Psoas muscle (tissue), 8 donors: ENCODE measurements around the gene FOXN1. TPM values are rescaled to one million over a fixed set of nuclear protein-coding genes. Genes with fewer than 3 reads are reported as not detected.
A peak's percentile ranks its signal among the peaks of the same experiment; 100 is the strongest.

Source experiments
- ATAC-seq, 4 donors: fragments of 200-7000 bp; cut with Tn5 transposase; one replicate each; pipeline ENCODE4 v1.9.1; 2020; ENCODE audit warnings: moderate library complexity in 3 of 4, mild to moderate bottlenecking in 2 of 4
- DNase-seq, 2 donors: peaks; one replicate each; pipeline ENCODE4 v3.0.0-alpha.2; 2020
- H3K27ac ChIP-seq: fragments of 200-600 bp; one replicate; pipeline ENCODE4 v1.8.0; 2022
- H3K27me3 ChIP-seq, 3 donors: fragments of 200-600 bp in 1 of 3; one replicate each; pipeline versions ENCODE4 v1.6.1 to v1.8.0; 2013 to 2022; ENCODE audit warnings: low read length in 2 of 3, mild to moderate bottlenecking in 2 of 3, moderate library complexity in 1 of 3; ENCODE audit not compliant: insufficient read depth in 3 of 3
- H3K36me3 ChIP-seq, 2 donors: fragments of 200-600 bp in 1 of 2; one replicate each; pipeline versions ENCODE4 v1.6.1 to v1.8.0; 2013 to 2022; ENCODE audit warnings: low read depth in 1 of 2, mild to moderate bottlenecking in 1 of 2, moderate library complexity in 1 of 2; ENCODE audit not compliant: insufficient read depth in 1 of 2
- H3K4me1 ChIP-seq: fragments of 200-600 bp; one replicate; pipeline ENCODE4 v1.8.0; 2022
- H3K4me3 ChIP-seq: fragments of 200-600 bp; one replicate; pipeline ENCODE4 v1.8.0; 2022; ENCODE audit warnings: mild to moderate bottlenecking
- H3K9me3 ChIP-seq: fragments of 200-600 bp; one replicate; pipeline ENCODE4 v1.8.0; 2022
- CTCF ChIP-seq: fragments of 200-600 bp; IDR thresholded peaks from one replicate; pipeline ENCODE4 v1.8.0; 2022; ENCODE audit warnings: antibody characterized with exemption
- whole genome bisulfite sequencing, 3 donors: extraction: QIAGEN DNeasy Blood & Tissue Kit; methylation state at CpG; one replicate each; pipeline versions ENCODE4 v1.1.6 to v1.1.7; 2013; 5-methylcytosine and 5-hydroxymethylcytosine counted together
- intact Hi-C, 2 donors: fragments of 100-400 bp; cut with DNase I; formaldehyde crosslinking; loops; one replicate each; pipeline versions ENCODE4 v1.11.0 to v1.14.2; 2022
- polyA plus RNA-seq, 3 donors: library from polyadenylated mRNA; stranded (reverse); fragments of 200-250 nt; gene quantifications; one replicate each; pipeline ENCODE4 v1.2.3, GENCODE V29; 2013
- total RNA-seq, 4 donors: library from RNA; stranded (reverse); fragmentation: NEBNext Ultra II Directional in 2 of 4; extraction: Animal tissue kit (Norgen Biotek cat#: 25700) in 2 of 4; gene quantifications; one replicate each; pipeline versions ENCODE4 v1.2.1 to v1.2.4, GENCODE V29; 2021 to 2023
- donor health status: healthy with polysubstance abuse.
- donor health status: DM: no; HTN: no; CAD: no; lungs with moderate emphysema.
- donor health status: Bipolar disorder and iron deficiency.
- donor health status: healthy.
- donor health status: DM: yes; HTN: yes; CAD: no.
- donor health status: DM: no; HTN: no; CAD: no.
- donor health status: DM: no; HTN: no; CAD: no.
- donor health status: DM: yes; HTN: yes; CAD: no.

Gene FOXN1
- total and polyA plus RNA-seq, 7 donors, result not detected

GRCh38 chr17:28563475-28563874 lies 57.3 kb downstream of the FOXN1 start:
- intact Hi-C loops, result no loop called here
- DNase-seq (no peak), ATAC-seq (no peak)
- no peak overlapping the region for H3K27ac ChIP-seq
- H3K36me3 ChIP-seq, result peaks cover 2 to 85% of the 10 kb centered on the region in 2 donors
- no peaks in the 10 kb centered on the region for H3K4me1 ChIP-seq
- no peak overlapping the region for H3K4me3 ChIP-seq
- 83 to 87% (median 87%) methylated on average over 3 of the region's 3 CpGs for WGBS, 3 donors
- TF ChIP-seq CTCF, result no peak
- H3K27me3 ChIP-seq, result no peaks in the 10 kb centered on the region
- H3K9me3 ChIP-seq, result no peaks in the 10 kb centered on the region

- no peak overlapping the region for H3K27ac ChIP-seq
- TF ChIP-seq CTCF, result no peak
- no peak for DNase-seq
- intact Hi-C loops, result no loop called here
- H3K9me3 ChIP-seq, result no peaks in the 10 kb centered on the region
- ATAC-seq, result no peak
- H3K4me3 ChIP-seq, result no peak overlapping the region
- peaks cover 2 to 52% of the 10 kb centered on the region in 2 donors for H3K36me3 ChIP-seq
- no peaks in the 10 kb centered on the region for H3K27me3 ChIP-seq
- WGBS, 3 donors, result 84 to 90% (median 85%) methylated on average over 3 of the region's 3 CpGs
- H3K4me1 ChIP-seq, result peaks cover 18% of the 10 kb centered on the region
Observed at GRCh38 chr17:28567604-28568003, 61.5 kb downstream of the FOXN1 start.

- Histone ChIP-seq H3K36me3 (peaks cover 0 to 35% of the 10 kb centered on the region in 2 donors), H3K4me1 (peaks cover 18% of the 10 kb centered on the region), H3K27ac (no peak overlapping the region), H3K9me3 (no peaks in the 10 kb centered on the region), H3K27me3 (no peaks in the 10 kb centered on the region), H3K4me3 (no peak overlapping the region)
- intact Hi-C loops, result no loop called here
- TF ChIP-seq CTCF, result no peak
- 92 to 100% (median 96%) methylated on average over 1 of the region's 1 CpG for whole genome bisulfite sequencing, 3 donors
- ATAC-seq (no peak), DNase-seq (no peak)
Observed at GRCh38 chr17:28569446-28569845, 63.3 kb downstream of the FOXN1 start.

- no peak for DNase-seq
- H3K27ac ChIP-seq, result peak overlapping the region; percentile 82
- H3K27me3 ChIP-seq, result no peaks in the 10 kb centered on the region
- peaks cover 0 to 28% of the 10 kb centered on the region in 2 donors for H3K36me3 ChIP-seq
- no peaks in the 10 kb centered on the region for H3K9me3 ChIP-seq
- TF ChIP-seq CTCF, result no peak
- H3K4me1 ChIP-seq, result peaks cover 18% of the 10 kb centered on the region
- WGBS, 3 donors, result 0 to 1% (median 1%) methylated on average over 25 to 39 of the region's 39 CpGs
- intact Hi-C loops, result no loop called here
- peak; percentile 29 to 59 (median 42) for ATAC-seq
- H3K4me3 ChIP-seq, result peak overlapping the region; percentile 75
Observed at GRCh38 chr17:28570716-28571360, 64.7 kb downstream of the FOXN1 start.
